SK-N-SH (cell line): ENCODE measurements around the gene MAMSTR. TPM values are rescaled to one million over a fixed set of nuclear protein-coding genes. Genes with fewer than 3 reads are reported as not detected.

Experiments used
- CTCF ChIA-PET: fragments of 300-600, 350-600 bp; formaldehyde crosslinking; extraction: SDS; loops from one replicate; lab custom pipeline; 2021; lab: Yijun Ruan, JAX
- POLR2A ChIA-PET: fragments of 350-600 bp; sonication (Branson Sonifier 250); formaldehyde crosslinking; extraction: SDS; loops from one replicate; lab custom pipeline; 2020; ENCODE audit warnings: antibody characterized with exemption, inconsistent platforms; lab: Yijun Ruan, JAX
- DNase-seq: peaks from one replicate; pipeline ENCODE4 v3.0.0; 2012
- H2AFZ ChIP-seq: fragments of 200-600 bp; sonication (generic); 2 replicates; pipeline ENCODE4 v1.8.1; 2016; ENCODE audit warnings: antibody characterized with exemption, mild to moderate bottlenecking, low read depth
- H3F3A ChIP-seq: fragments of 200-600 bp; sonication (generic); replicated peaks from 2 replicates; pipeline ENCODE3; 2016; ENCODE audit warnings: antibody characterized with exemption, mild to moderate bottlenecking; ENCODE audit not compliant: insufficient read depth
- H3K27ac ChIP-seq, 2 experiments: fragments of 200-500 bp in 1 of 2; fragments of 200-600 bp in 1 of 2; sonication (Bioruptor generic) in 1 of 2; sonication (generic), shearing (Covaris generic) in 1 of 2; 2 replicates each; pipeline versions ENCODE4 v1.5.1 to v1.6.1; 2014 to 2016; ENCODE audit warnings: low read depth in 2 of 2, inconsistent platforms in 1 of 2, low read length in 1 of 2, mild to moderate bottlenecking in 1 of 2, mixed read lengths in 1 of 2
- H3K27me3 ChIP-seq: fragments of 200-600 bp; sonication (generic), shearing (Covaris generic); 2 replicates; pipeline ENCODE4 v1.6.1; 2016; ENCODE audit warnings: mixed run types; ENCODE audit not compliant: insufficient read depth
- H3K36me3 ChIP-seq, 2 experiments: fragments of 200-500 bp in 1 of 2; fragments of 200-600 bp in 1 of 2; sonication (Bioruptor generic) in 1 of 2; sonication (generic) in 1 of 2; replicated peaks in 1 of 2; 2 replicates each; pipeline versions ENCODE3 to v1.5.1; 2014 to 2016; ENCODE audit warnings: low read length in 1 of 2, mild to moderate bottlenecking in 1 of 2; ENCODE audit not compliant: insufficient read depth in 2 of 2, control insufficient read depth in 1 of 2
- H3K4me1 ChIP-seq, 2 experiments: fragments of 200-500 bp in 1 of 2; fragments of 200-600 bp in 1 of 2; sonication (Bioruptor generic) in 1 of 2; sonication (generic), shearing (Covaris generic) in 1 of 2; 2 replicates each; pipeline versions ENCODE4 v1.5.1 to v1.6.1; 2014 to 2016; ENCODE audit warnings: low read depth in 1 of 2, low read length in 1 of 2, mixed run types in 1 of 2; ENCODE audit not compliant: insufficient read depth in 2 of 2, control insufficient read depth in 1 of 2
- H3K4me2 ChIP-seq: fragments of 200-600 bp; sonication (generic), shearing (Covaris generic); 2 replicates; pipeline ENCODE4 v1.6.1; 2017; ENCODE audit warnings: mixed run types
- H3K4me3 ChIP-seq, 2 experiments: fragments of 200-500 bp in 1 of 2; fragments of 200-600 bp in 1 of 2; sonication (Bioruptor generic) in 1 of 2; sonication (generic), shearing (Covaris generic) in 1 of 2; 2 replicates each; pipeline versions ENCODE4 v1.5.1 to v1.8.1; 2014 to 2016; ENCODE audit warnings: low read depth in 2 of 2, inconsistent platforms in 1 of 2, low read length in 1 of 2, mild to moderate bottlenecking in 1 of 2, mixed read lengths in 1 of 2, moderate library complexity in 1 of 2
- H3K79me2 ChIP-seq: fragments of 200-600 bp; sonication (generic); 2 replicates; pipeline ENCODE4 v1.8.1; 2017; ENCODE audit warnings: mild to moderate bottlenecking; ENCODE audit not compliant: insufficient read depth
- H3K9ac ChIP-seq: fragments of 200-600 bp; sonication (generic); 2 replicates; pipeline ENCODE4 v1.6.1; 2017; ENCODE audit warnings: mixed run types
- H3K9me2 ChIP-seq: fragments of 200-600 bp; sonication (generic); 2 replicates; pipeline ENCODE4 v1.6.1; 2017; ENCODE audit warnings: mixed run types
- H3K9me3 ChIP-seq: fragments of 200-600 bp; sonication (generic); 2 replicates; pipeline ENCODE4 v1.6.1; 2017; ENCODE audit warnings: mixed run types, mild to moderate bottlenecking, moderate library complexity
- H4K20me1 ChIP-seq: fragments of 200-600 bp; sonication (generic); 2 replicates; pipeline ENCODE4 v1.6.1; 2017; ENCODE audit warnings: mild to moderate bottlenecking, mixed run types; ENCODE audit not compliant: insufficient read depth
- EP300 ChIP-seq, 2 experiments: IDR thresholded peaks; 2 replicates each; pipeline versions ENCODE4 v1.4.0 to v1.6.1; 2012; ENCODE audit warnings: borderline replicate concordance in 1 of 2, low read depth in 1 of 2, low read length in 1 of 2
- FOXJ3 ChIP-seq: sonication (generic); formaldehyde crosslinking; IDR thresholded peaks from 2 replicates; pipeline ENCODE4 v1.5.1; 2020; ENCODE audit warnings: mild to moderate bottlenecking, missing genetic modification reagents
- FOXM1 ChIP-seq: IDR thresholded peaks from 2 replicates; pipeline ENCODE4 v1.4.0; 2012; ENCODE audit warnings: low read depth, mild to moderate bottlenecking
- GATA2 ChIP-seq: sonication (generic); formaldehyde crosslinking; IDR thresholded peaks from 2 replicates; pipeline ENCODE4 v1.5.0; 2020; ENCODE audit warnings: mild to moderate bottlenecking, missing genetic modification reagents
- MEF2A ChIP-seq: IDR thresholded peaks from 2 replicates; pipeline ENCODE4 v1.4.0; 2012; ENCODE audit warnings: low read depth, borderline replicate concordance
- MXI1 ChIP-seq: IDR thresholded peaks from 2 replicates; pipeline ENCODE4 v1.6.1; 2012; ENCODE audit warnings: mild to moderate bottlenecking, low read depth, low read length, improper control_type of control experiment
- NFIC ChIP-seq: IDR thresholded peaks from 2 replicates; pipeline ENCODE4 v1.4.0; 2012; ENCODE audit warnings: borderline replicate concordance
- POLR2AphosphoS5 ChIP-seq: IDR thresholded peaks from 2 replicates; pipeline ENCODE4 v1.6.1; 2012; ENCODE audit warnings: low read depth, low read length
- RAD21 ChIP-seq: IDR thresholded peaks from 2 replicates; pipeline ENCODE4 v1.6.1; 2012; ENCODE audit warnings: mild to moderate bottlenecking, low read length
- REST ChIP-seq: IDR thresholded peaks from 2 replicates; pipeline ENCODE4 v1.6.1; 2012; ENCODE audit warnings: mild to moderate bottlenecking, low read depth, low read length, moderate library complexity
- RFX5 ChIP-seq: IDR thresholded peaks from 2 replicates; pipeline ENCODE4 v1.6.1; 2012; ENCODE audit warnings: mild to moderate bottlenecking, improper control_type of control experiment, low read length
- RXRA ChIP-seq: IDR thresholded peaks from 2 replicates; pipeline ENCODE4 v1.4.0; 2012; ENCODE audit warnings: low read depth, mild to moderate bottlenecking, borderline replicate concordance
- SIN3A ChIP-seq: IDR thresholded peaks from 2 replicates; pipeline ENCODE4 v1.6.1; 2012; ENCODE audit warnings: low read depth, mild to moderate bottlenecking, low read length, moderate library complexity, borderline replicate concordance
- SMC3 ChIP-seq: IDR thresholded peaks from 2 replicates; pipeline ENCODE4 v1.6.1; 2012; ENCODE audit warnings: low read depth, low read length, improper control_type of control experiment
- USF1 ChIP-seq: IDR thresholded peaks from 2 replicates; pipeline ENCODE4 v1.4.0; 2012; ENCODE audit warnings: low read depth, borderline replicate concordance
- USF2 ChIP-seq: fragments of 150-350 bp; IDR thresholded peaks from 2 replicates; pipeline ENCODE4 v1.6.1; 2017; ENCODE audit warnings: antibody characterized with exemption, low read length, low read depth, borderline replicate concordance
- WGBS: methylation state at CpG from one replicate; pipeline ENCODE4 v1.1.6; 2017; ENCODE audit warnings: low lambda C conversion rate; 5-methylcytosine and 5-hydroxymethylcytosine counted together
- polyA plus RNA-seq, 3 experiments: library from polyadenylated mRNA; depleted of rRNA; stranded (reverse); fragments of >200 nt; gene quantifications; 2 replicates each; pipeline ENCODE4 v1.2.3, GENCODE V29; 2012

MAMSTR gene
- polyA plus RNA-seq, 1 of the 3 experiments (the other 2 are of a cell fraction), result 1.1 TPM

GRCh38 chr19:48755084-48755641, 35.6 kb upstream of the MAMSTR start, which contains the start of gene FGF21:
FGF21 (plus strand) TSS chr19:48755524; CDS start chr19:48756237, 713 bp downstream.
- no peak for DNase-seq
- Histone ChIP-seq H3K4me1 (peaks cover 0 to 7% of the 10 kb centered on the region in 2 experiments; a peak in 1 of 4 replicates), H3K4me3 (no peak within 1 kb of the TSS), H3K79me2 (no peaks in the 10 kb centered on the region), H3F3A (no peaks in the 10 kb centered on the region), H4K20me1 (no peaks in the 10 kb centered on the region), H3K36me3 (no peaks in the 10 kb centered on the region), H3K27me3 (peaks cover 6% of the 10 kb centered on the region; the same call in 1 of the 2 replicates), H3K9ac (no peak within 1 kb of the TSS), H3K27ac (no peak within 1 kb of the TSS)
- ChIA-PET POLR2A (no interaction called here), CTCF (interaction anchor here (1.6 kb wide), 1 partner anchor 82 kb away, joined by 6 read pairs; the partner anchor contains the start of gene HSD17B14)
- no peak for TF ChIP-seq RAD21
- no peak for TF ChIP-seq RXRA
- no peak for TF ChIP-seq NFIC
- TF ChIP-seq USF2, result no peak
- no peak for TF ChIP-seq GATA2 (CRISPR knock-in tag)
- no peak for TF ChIP-seq MEF2A
- no peak for TF ChIP-seq REST
- no peak for TF ChIP-seq FOXM1
- no peak for TF ChIP-seq EP300 (IDR thresholded peaks at IDR 0.05; ENCODE audit: borderline replicate concordance in 1 of 2, low read depth in 1 of 2, low read length in 1 of 2)
- no peak for TF ChIP-seq SMC3
- no peak for TF ChIP-seq SIN3A
- no peak for TF ChIP-seq RFX5
- no peak for TF ChIP-seq POLR2AphosphoS5
- TF ChIP-seq FOXJ3 (CRISPR knock-in tag), result no peak
- TF ChIP-seq USF1, result no peak
- no peak for TF ChIP-seq MXI1
- TF ChIP-seq, all 33 proteins: peak for 0
- no peak within 1 kb of the TSS for H2AFZ ChIP-seq
- 69% methylated on average over 3 of the region's 4 CpGs for WGBS
- H3K4me2 ChIP-seq, result no peak within 1 kb of the TSS
- no peaks in the 10 kb centered on the region for H3K9me3 ChIP-seq
- no peaks in the 10 kb centered on the region for H3K9me2 ChIP-seq
